MM.1S (cell line): ENCODE measurements around the gene SIT1.

Experiments used
- EZH2 ChIP-seq: fragments of 300-600 bp; sonication (generic); optimal IDR thresholded peaks from 2 replicates; pipeline ENCODE3; 2017; ENCODE audit warnings: low read depth, mild to moderate bottlenecking, antibody characterized with exemption, low read length, mixed read lengths
- EZH2phosphoT487 ChIP-seq: fragments of 300-600 bp; sonication (generic); IDR thresholded peaks from 2 replicates; pipeline ENCODE4 v1.6.1; 2018; ENCODE audit warnings: antibody characterized with exemption, low read length
- TF ChIP-seq, protein P1 (sequence below): fragments of 300-600 bp; sonication (generic); IDR thresholded peaks from 2 replicates; pipeline ENCODE4 v1.5.1; 2016; ENCODE audit warnings: antibody characterized with exemption, low read length, mixed read lengths

DNA sequence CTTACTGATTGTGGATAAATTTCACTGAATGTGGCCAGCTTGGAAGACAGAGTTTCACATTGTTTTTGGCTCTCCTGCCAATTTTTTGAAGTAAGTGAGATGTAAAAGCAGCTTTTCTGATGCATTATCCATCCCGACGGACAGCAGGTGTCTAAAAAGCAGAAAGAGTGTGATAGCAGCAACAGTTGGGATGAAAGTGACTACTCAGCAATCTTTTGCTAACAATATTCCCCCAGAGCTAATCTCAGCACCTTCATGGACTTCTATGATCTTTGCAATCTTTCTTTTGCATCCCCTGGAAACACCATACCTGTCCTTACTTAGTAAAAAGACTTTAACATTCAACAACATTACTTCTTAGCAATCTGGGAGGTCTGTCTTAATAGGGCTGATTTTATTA, 37.9 kb downstream of the SIT1 start:
- TF ChIP-seq, protein P1, sequence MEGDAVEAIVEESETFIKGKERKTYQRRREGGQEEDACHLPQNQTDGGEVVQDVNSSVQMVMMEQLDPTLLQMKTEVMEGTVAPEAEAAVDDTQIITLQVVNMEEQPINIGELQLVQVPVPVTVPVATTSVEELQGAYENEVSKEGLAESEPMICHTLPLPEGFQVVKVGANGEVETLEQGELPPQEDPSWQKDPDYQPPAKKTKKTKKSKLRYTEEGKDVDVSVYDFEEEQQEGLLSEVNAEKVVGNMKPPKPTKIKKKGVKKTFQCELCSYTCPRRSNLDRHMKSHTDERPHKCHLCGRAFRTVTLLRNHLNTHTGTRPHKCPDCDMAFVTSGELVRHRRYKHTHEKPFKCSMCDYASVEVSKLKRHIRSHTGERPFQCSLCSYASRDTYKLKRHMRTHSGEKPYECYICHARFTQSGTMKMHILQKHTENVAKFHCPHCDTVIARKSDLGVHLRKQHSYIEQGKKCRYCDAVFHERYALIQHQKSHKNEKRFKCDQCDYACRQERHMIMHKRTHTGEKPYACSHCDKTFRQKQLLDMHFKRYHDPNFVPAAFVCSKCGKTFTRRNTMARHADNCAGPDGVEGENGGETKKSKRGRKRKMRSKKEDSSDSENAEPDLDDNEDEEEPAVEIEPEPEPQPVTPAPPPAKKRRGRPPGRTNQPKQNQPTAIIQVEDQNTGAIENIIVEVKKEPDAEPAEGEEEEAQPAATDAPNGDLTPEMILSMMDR: no peak
- TF ChIP-seq EZH2phosphoT487: no peak
- no peak for TF ChIP-seq EZH2
